BLaER1 treated with 17β-estradiol and CSF1 and Interleukin-3, amounts not matched to agents 10 nM and 100 nM (cell line): ENCODE data around the gene SLC25A22.

Source experiments
- H3K27ac ChIP-seq, 11 experiments: shearing (Covaris generic); formaldehyde crosslinking; 2 replicates each; pipeline ENCODE4 v1.8.1; 2022
- H3K27me3 ChIP-seq, 11 experiments: shearing (Covaris generic); formaldehyde crosslinking; 2 replicates each; pipeline ENCODE4 v1.8.1; 2022
- H3K36me3 ChIP-seq, 11 experiments: shearing (Covaris generic); formaldehyde crosslinking; 2 replicates each; pipeline ENCODE4 v1.8.1; 2022
- H3K4me1 ChIP-seq, 10 experiments: shearing (Covaris generic); formaldehyde crosslinking; 2 replicates each; pipeline ENCODE4 v1.8.1; 2022
- H3K4me2 ChIP-seq, 11 experiments: shearing (Covaris generic); formaldehyde crosslinking; 2 replicates each; pipeline ENCODE4 v1.8.1; 2022
- H3K4me3 ChIP-seq, 10 experiments: shearing (Covaris generic); formaldehyde crosslinking; 2 replicates each; pipeline ENCODE4 v1.8.1; 2022
- H3K9ac ChIP-seq, 11 experiments: shearing (Covaris generic); formaldehyde crosslinking; 2 replicates each; pipeline ENCODE4 v1.8.1; 2022
- H3K9me3 ChIP-seq, 11 experiments: shearing (Covaris generic); formaldehyde crosslinking; replicated peaks in 1 of 11; 2 replicates each; pipeline ENCODE4 v1.8.1; 2022
- H4K20me1 ChIP-seq, 11 experiments: shearing (Covaris generic); formaldehyde crosslinking; 2 replicates each; pipeline ENCODE4 v1.8.1; 2022
- Cebpa-rat ChIP-seq, 11 experiments: shearing (Covaris generic); IDR thresholded peaks; 2 replicates each; pipeline ENCODE4 v1.8.1; 2022

Gene SLC25A22

DNA sequence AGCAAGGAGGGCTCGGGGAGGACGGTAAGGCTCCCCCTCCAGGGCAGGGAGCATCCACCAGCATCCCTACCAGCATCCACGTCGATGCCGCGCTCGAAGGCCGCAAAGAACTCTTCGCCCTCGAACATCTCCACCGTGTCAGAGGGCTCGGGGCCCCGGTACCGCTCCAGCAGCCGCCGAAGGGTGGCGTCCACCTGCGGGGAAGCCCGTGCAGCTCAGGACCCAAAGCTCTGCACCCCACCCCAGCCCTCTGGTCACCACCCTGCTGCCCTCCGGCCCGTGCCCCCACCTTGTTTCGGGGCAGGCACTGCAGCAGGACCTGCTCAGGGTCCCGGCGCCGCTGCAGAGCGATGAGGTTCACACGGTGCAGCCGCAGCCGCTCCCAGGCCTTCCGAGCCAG is 2.4 kb upstream of the SLC25A22 start:
- Histone ChIP-seq H3K4me2 (no peak overlapping the region), H3K27me3 (no peaks in the 10 kb centered on the region), H4K20me1 (peaks cover 0 to 83% (median 46%) of the 10 kb centered on the region in 11 experiments; a peak in 18 of 22 replicates), H3K27ac (no peak overlapping the region), H3K9me3 (no peaks in the 10 kb centered on the region), H3K9ac (no peak overlapping the region), H3K4me3 (no peak overlapping the region), H3K4me1 (peaks cover 41 to 56% (median 51%) of the 10 kb centered on the region in 10 experiments), H3K36me3 (peaks cover 11 to 47% (median 39%) of the 10 kb centered on the region in 11 experiments; a peak in 20 of 22 replicates)
- no peak for TF ChIP-seq Cebpa-rat (IDR thresholded peaks at IDR 0.05)

DNA sequence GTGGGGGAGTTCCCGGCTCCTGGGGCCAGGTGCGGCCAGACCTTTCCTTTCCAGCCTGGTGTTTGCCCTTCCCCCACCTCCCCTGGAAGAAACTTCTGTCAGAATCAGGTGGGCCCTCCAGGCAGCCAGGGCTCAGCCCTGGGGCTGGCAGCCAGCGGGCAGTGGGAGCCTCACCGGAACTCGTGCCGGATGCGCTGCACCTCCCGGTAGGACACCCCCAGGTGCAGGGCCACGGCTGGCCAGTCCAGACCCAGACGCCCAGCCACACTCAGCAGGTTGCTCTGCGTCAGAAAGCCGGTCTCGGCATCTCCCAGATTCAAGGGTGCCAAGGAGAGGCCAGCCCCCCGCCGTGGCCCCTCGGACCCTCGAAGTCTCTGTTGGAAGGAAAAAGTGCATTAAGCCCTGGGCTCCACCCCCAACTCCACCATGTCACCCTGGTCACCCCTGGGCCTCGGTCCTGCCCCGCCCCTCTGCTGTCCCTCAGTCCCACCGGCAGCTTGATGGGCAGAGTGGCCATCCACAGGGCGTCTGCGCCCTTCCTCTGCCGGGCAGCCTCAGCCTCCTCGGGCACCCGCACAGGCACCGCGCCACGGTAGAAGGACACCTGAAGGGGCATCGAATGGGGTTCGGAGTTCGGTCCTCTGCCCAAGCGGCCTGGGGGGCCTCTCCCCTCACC is 1.7 kb upstream of the SLC25A22 start:
- no peak overlapping the region for H3K4me3 ChIP-seq
- H4K20me1 ChIP-seq = peaks cover 0 to 90% (median 53%) of the 10 kb centered on the region in 11 experiments; a peak in 18 of 22 replicates
- H3K4me1 ChIP-seq = peaks cover 44 to 60% (median 54%) of the 10 kb centered on the region in 10 experiments
- no peak overlapping the region for H3K27ac ChIP-seq
- no peak overlapping the region for H3K4me2 ChIP-seq
- no peaks in the 10 kb centered on the region for H3K9me3 ChIP-seq
- peaks cover 11 to 48% (median 40%) of the 10 kb centered on the region in 11 experiments; a peak in 20 of 22 replicates for H3K36me3 ChIP-seq
- H3K27me3 ChIP-seq = no peaks in the 10 kb centered on the region
- TF ChIP-seq Cebpa-rat (IDR thresholded peaks at IDR 0.05) = no peak
- H3K9ac ChIP-seq = 0 out of 22 replicates have a peak overlapping the region, but pooled peaks of 2 of the 11 experiments have one; percentile 18 to 93

DNA sequence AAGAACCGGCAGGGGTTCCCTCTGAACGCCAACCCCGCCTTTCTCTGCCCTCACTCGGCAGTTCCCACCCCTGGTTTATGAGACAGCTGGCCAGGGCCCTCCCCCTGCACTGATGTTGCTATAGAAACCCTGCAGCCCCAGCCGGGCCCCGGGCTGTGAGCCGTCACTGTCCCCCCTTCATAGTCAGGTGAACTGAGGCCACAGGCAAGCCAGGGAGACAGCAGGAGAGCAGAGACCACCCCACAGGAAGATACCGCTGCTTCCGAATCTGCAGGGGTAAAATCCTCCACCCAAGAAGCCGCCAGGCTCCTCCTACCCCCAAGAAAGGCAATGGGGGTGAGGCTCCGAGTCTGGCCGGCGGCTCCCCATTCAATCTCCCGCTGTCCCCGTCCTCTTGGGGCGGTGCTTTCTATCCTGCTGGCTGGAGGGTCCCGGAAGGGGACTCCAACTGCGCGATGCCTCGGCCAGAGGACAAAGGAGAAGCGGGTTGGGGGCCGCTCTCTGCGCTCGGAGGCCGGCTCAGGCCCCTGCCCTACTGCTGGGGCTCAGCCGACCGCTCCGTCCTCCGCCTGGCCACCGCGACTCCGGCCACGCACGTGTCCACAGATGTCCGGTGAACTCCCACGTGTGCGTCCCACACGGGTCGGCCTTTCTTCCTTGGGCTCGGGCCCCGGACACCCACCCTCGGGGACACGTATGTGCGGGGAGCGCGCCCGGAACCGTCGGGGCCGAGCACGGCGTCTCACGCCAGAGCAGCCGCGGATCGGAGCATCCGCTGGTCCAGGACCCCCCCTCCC is 587 bp downstream of the SLC25A22 start:
- H3K36me3 ChIP-seq = peaks cover 22 to 61% (median 53%) of the 10 kb centered on the region in 11 experiments; a peak in 20 of 22 replicates
- H3K9me3 ChIP-seq = no peaks in the 10 kb centered on the region

DNA sequence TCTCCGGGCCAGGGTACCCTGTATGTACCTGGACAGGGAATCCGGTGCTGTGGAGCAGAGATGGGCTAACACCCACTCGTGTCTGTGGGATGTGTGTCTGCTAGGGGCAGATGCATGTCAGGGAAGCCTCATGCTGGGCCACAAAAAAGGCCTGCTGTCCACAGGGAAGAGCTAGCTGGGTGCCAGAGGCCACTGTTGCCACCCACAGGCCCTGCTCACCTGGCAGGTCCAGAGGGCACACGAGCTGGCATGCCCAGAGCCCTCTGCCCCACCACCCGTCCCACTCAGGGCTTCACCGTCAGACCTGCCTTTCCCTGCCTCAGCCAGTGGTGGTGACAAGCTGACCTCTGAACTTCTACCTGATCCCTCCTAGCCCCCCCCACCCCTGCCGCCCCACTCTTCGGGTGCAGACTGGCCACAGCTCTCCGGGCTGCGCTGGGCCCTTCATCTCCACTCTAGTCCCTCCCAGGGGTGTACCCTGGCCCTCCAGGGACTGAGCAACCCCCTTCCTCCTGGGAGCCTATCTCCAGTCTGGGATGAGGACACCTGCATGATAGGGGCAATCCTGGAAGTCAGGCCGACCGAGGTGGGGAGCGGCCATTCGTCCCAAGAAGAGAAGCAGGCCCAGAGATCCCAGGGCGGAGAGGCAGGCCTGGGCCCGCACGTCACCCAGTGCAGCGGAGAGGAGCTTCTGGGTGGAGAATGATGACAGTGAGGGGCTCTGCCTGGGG is 1.4 kb downstream of the SLC25A22 start:
- peak overlapping the region; percentile 29 to 89 (median 82); a peak in 21 of 22 replicates for H3K27ac ChIP-seq
- peak overlapping the region; percentile 63 to 92 (median 87) for H3K4me3 ChIP-seq
- H3K4me1 ChIP-seq = peaks cover 19 to 38% (median 33%) of the 10 kb centered on the region in 10 experiments
- H3K9me3 ChIP-seq = no peaks in the 10 kb centered on the region
- peak overlapping the region; percentile 99 to 100 (median 100) for H3K4me2 ChIP-seq
- H3K36me3 ChIP-seq = peaks cover 25 to 61% (median 53%) of the 10 kb centered on the region in 11 experiments; a peak in 21 of 22 replicates
- H3K9ac ChIP-seq = peak overlapping the region; percentile 74 to 93 (median 87)
- H4K20me1 ChIP-seq = peaks cover 0 to 88% (median 54%) of the 10 kb centered on the region in 11 experiments; a peak in 18 of 22 replicates
- TF ChIP-seq Cebpa-rat (IDR thresholded peaks at IDR 0.05) = no peak
- no peaks in the 10 kb centered on the region for H3K27me3 ChIP-seq

More for the DNA sequence above, 587 bp downstream of the SLC25A22 start:
- Histone ChIP-seq H4K20me1 (peaks cover 0 to 88% (median 51%) of the 10 kb centered on the region in 11 experiments; a peak in 18 of 22 replicates), H3K27me3 (no peaks in the 10 kb centered on the region), H3K4me1 (peaks cover 21 to 45% (median 38%) of the 10 kb centered on the region in 10 experiments), H3K9ac (peak overlapping the region; percentile 74 to 93 (median 87)), H3K4me3 (peak overlapping the region; percentile 63 to 92 (median 87)), H3K4me2 (peak overlapping the region; percentile 99 to 100 (median 100)), H3K27ac (peak overlapping the region in 10 of 11 experiments; percentile 53 to 89 (median 82); a peak in 20 of 22 replicates)
- no peak for TF ChIP-seq Cebpa-rat (IDR thresholded peaks at IDR 0.05)

DNA sequence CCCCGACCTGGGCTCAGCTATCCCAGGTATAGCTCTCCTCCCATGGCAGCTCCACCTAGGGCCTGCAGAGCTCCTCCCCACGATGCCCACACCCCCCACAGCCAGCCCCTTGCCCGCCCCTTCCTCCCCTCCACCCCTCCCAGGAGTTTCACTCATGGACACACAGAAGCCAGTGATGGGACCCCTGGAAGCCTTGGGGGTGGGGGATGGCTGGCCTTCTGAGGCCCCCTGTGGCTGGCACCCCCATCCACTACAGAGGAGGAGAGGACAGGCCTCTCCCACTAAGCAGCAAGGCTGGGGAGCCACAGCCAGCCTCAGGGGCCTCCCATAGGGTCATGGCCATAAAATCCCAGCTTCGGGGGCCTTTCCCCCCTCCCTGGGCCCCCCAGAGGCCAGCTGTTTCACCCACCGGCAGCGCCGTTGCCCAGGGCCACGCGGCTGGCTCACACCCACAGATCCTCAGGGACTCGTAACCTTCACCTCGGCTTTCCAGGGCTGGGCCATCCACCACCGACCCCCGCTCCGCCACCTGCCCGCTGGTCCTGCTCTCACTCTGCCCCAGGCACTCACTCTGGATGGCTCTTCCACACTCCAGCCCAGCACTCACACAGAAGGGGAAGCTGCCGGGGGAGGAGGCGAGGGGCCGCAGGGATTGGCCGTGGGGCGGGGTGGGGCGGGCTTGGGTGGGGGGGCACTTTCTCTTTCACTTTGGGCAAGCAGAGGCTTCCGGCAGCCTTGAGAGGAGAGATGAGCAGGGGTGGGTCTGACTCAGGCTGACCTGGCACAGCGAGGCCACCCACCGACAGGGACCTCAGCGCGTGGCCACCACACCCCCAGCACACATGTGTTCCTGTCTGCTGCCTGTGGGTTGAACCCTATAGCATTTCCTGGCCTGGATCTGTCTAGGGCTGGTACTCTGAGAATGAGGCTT is 2.2 kb downstream of the SLC25A22 start:
- Histone ChIP-seq H3K9ac (peak overlapping the region; percentile 79 to 93 (median 87)), H3K4me2 (peak overlapping the region; percentile 99 to 100 (median 100)), H3K27me3 (no peaks in the 10 kb centered on the region), H3K4me3 (peak overlapping the region; percentile 63 to 92 (median 87)), H3K27ac (peak overlapping the region; percentile 37 to 89 (median 82); a peak in 20 of 22 replicates), H3K9me3 (no peaks in the 10 kb centered on the region), H3K4me1 (peaks cover 19 to 38% (median 34%) of the 10 kb centered on the region in 10 experiments), H3K36me3 (peaks cover 30 to 61% (median 53%) of the 10 kb centered on the region in 11 experiments; a peak in 21 of 22 replicates), H4K20me1 (peaks cover 0 to 88% (median 62%) of the 10 kb centered on the region in 11 experiments; a peak in 18 of 22 replicates)
- TF ChIP-seq Cebpa-rat (IDR thresholded peaks at IDR 0.05) = no peak

DNA sequence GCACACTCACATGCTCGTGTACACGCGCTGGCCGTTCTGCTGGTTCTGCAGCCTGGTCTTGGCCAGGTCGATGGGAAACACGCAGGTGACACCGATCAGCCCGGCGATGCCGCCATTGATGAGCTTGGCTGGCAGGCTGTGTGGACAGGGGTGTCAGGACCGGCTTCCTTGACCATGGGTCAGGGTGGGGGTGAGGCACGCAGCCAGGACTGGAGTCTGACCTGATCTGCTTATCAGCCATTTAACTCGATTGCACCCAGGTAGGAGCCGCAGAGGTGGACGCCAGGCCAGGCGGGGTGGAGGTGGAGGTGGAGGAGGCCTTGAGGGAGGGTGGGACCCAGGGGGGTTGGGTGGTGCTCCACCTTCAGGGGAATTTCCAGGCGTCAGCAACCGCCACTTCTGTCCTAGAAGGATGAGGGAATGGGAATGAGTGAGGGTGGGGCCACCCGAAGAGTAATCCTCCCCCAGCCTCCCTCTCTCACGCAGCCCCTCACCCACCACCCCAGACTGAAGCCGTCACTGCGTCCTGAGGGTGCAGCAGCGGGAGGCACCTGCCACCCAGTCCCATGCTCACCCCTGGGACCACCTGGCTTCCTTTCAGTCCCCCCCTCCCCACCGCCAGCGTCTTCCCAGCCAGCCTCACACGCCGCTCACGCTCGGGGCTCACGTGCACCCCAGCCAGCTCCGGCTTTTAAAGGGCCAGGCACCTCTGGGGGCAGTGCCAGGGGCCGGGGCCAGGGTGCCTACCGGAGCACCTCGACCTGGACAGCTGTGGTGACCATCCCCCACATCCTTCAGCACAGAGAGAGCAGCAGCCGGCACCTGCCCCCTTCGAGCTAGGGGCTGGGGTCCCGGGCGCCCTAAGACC is 3.1 kb downstream of the SLC25A22 start:
- Histone ChIP-seq H3K4me3 (peak overlapping the region; percentile 63 to 92 (median 86); a peak in 19 of 20 replicates), H3K27me3 (no peaks in the 10 kb centered on the region), H3K36me3 (peaks cover 21 to 54% (median 45%) of the 10 kb centered on the region in 11 experiments; a peak in 21 of 22 replicates), H3K4me1 (peaks cover 19 to 43% (median 35%) of the 10 kb centered on the region in 10 experiments), H3K9me3 (no peaks in the 10 kb centered on the region), H3K9ac (peak overlapping the region; percentile 74 to 93 (median 84); a peak in 20 of 22 replicates), H4K20me1 (peaks cover 0 to 85% (median 64%) of the 10 kb centered on the region in 11 experiments; a peak in 18 of 22 replicates), H3K4me2 (peak overlapping the region; percentile 99 to 100 (median 100)), H3K27ac (peak overlapping the region in 8 of 11 experiments; percentile 38 to 79 (median 73); a peak in 9 of 22 replicates)
- no peak for TF ChIP-seq Cebpa-rat (IDR thresholded peaks at IDR 0.05)
